CD4-positive, alpha-beta T cell treated with Interleukin-1 beta for 1 hour (primary cell): ENCODE measurements around the gene CNTN1.

ENCODE experiments used
- DNase-seq, 2 donors: peaks; one replicate each; pipeline ENCODE4 v3.0.0-alpha.2; 2020 to 2022

Gene CNTN1

GRCh38 chr12:40691913-40692764 is at the start of gene CNTN1:
TSS of gene CNTN1 (plus strand) at chr12:40692439.
- no peak for DNase-seq

GRCh38 chr12:40643506-40643905 is 48.7 kb upstream of the CNTN1 start:
- no peak for DNase-seq

DNA sequence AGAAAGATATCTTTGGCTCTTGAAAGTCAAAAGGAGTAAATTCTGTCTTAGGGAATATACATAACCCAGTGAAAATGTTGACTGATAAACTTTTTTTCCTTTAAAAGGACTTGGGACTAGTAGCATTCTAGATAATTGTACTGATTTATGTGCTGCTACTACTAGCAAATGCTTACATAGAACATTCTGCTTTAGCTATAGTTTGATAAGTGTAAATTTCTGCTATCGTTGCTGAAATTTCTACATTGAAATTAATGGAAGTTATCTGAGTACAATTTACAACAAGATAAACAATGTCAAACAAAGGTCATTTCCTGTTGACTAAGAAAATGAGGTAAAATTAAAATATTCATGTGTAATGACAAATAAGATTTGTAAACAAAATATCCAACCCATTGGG is 48.3 kb upstream of the CNTN1 start:
- no peak for DNase-seq

DNA sequence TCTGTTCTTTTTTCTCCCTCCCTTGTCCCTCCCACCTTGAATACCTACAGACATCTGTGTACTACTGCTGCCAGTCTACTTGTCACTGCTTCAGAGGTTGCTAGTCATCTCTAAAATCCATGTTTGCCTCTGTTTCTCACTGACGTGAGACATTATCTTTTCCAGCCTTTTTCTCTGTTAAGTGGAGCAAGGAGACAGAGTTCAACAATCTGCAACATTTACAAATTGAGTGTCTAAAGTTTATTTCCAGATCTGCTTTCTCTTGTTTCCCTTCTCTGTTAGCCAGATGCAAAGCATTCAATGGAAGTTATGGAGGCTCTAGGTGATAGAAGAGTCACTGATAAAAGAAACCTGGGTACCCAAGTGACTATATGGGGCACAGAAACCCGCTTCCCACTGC is 47.5 kb upstream of the CNTN1 start:
- no peak for DNase-seq

- DNase-seq: no peak
These were observed 46.9 kb upstream of the CNTN1 start for GRCh38 chr12:40645361-40645760.

GRCh38 chr12:40646456-40646855 is 45.8 kb upstream of the CNTN1 start:
- DNase-seq: no peak

- no peak for DNase-seq
These were observed 45.3 kb upstream of the CNTN1 start for GRCh38 chr12:40646911-40647310.

DNA sequence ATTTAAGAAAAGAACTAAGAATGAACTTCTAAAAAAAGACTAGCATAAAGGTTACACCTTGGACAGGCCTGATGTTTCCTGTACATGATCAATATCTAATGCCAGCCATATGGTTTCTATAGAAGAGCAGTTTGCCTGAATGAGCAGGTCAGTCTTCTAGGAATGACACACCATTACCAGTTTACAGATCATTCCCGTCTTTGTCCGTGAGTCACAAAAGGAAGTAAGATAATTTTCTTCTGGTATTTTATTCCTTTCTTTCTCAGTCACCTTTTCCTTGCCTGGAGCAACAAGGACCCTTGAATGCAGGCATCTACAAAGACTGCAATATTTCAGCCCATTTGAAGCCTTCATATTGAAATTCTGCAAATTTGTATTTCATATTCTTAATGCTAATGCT is 44.6 kb upstream of the CNTN1 start:
- DNase-seq: no peak

DNA sequence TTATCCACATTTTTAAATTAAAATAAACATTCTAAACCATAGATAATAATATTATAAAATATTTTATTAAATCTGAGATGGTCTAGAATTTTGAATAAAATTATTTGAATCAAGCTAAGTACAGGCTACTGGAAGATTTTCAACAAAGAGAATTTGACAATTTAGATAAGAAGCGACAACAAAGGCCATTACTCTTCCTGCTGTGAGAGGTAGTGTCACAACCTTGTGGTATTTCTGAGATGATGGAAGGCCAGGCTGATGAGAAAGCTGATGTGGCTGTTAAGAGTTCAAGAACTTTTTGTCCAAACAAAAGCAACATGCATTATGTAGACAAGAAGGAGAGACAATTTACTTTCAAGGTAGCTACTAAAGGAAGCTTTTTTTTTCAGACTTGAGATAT is 43.7 kb upstream of the CNTN1 start:
- DNase-seq: no peak

GRCh38 chr12:40650038-40650704 is 42.1 kb upstream of the CNTN1 start:
- no peak for DNase-seq

DNA sequence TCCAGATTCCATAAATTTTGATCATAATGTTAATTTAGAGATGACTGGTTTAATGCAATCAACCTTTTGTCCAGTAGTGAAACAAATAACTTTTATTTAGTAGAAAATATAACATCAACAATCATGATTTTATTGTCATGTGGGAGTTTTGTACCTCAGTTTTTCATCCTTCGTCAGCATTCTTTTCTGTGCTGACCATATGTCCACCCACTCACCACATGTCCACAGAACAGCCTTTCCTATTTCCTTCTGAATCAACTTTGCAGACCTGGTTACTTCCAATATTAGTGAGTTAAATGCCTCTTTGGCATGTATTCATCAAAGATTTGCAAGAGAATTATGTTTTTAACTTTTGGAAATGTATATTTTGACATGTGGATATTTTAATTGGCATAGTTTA is 36.8 kb upstream of the CNTN1 start:
- no peak for DNase-seq

DNA sequence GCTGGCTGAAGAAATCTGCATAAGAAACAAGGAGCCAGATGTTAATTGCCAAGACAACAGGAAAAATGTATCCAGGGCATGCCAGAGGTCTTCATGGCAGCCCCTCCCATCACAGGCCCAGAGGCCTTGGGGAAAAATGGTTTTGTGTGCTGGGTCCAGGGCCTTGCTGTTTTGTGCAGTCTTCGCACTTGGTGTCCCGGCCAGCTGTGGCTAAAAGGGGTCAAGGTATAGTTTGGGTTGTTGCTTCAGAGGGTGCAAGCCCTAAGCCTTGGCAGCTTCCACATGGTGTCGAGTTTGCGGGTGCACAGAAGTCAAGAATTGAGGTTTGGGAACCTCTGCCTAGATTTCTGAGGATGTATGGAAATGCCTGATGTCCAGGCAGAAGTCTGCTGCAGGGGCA is 29.9 kb upstream of the CNTN1 start:
- DNase-seq: no peak

DNA sequence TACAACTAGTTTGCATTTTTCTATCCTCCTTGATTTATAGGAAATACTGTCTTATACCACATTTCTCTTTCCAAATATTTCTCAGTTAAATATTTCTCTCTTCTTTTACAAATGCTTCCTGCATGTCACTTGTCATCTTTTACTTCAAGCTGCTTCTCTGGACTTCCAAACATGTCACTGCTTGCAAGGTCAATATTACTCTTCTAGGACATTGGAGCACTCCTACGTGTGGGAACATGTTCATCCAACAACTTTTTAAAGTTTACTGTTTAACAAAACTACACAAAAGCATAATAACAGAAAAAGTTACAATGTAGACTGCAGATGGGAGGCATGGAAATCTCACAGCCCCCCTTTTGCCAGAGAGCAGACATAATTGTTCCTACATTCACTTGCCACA is 28.5 kb upstream of the CNTN1 start:
- no peak for DNase-seq

DNA sequence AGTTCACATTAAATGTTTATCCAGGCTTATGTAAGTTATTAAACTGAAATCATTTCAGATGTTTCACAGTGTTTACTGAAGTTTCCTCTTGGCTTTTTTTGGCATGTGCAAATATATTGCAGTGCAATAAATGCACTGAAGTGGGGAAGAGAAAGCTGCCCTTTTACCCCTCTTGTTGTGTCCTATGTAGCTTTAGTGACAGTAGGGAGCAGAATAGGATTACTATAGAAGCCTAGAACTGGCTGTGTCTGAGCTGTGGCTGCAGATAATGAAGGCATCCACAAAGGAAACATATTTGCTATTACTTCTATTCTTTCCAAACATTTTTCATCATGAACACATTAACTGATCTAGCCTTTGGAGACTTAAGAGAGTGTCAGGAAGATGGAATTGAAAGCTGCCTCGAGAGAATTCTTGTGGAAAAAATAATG is 24.1 kb upstream of the CNTN1 start:
- DNase-seq: no peak

DNA sequence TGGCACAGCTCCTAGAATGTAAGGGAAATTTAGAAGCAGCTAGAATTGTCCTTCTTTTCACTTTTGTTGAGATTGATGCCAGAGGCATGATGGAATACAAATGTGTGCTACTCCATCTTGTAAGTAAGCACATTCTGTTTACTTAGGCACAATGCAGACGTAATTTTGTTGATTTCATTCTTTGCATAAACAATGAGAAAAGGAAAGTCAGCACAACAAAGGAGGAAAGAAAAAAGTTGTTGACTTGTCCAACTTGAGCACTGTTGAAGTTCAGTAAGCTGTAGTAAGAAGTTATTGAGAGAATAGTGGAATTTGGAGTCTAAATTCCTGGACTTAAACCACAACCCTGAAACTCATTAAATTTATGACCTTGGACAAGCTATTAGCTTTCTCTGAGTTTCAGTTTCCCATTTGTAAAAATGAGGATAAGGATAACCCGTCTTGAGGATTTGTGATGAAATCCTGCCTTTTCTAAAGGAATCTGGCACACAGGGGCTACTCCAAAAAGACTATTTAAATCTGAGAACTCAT is 19.4 kb upstream of the CNTN1 start:
- no peak for DNase-seq

- no peak for DNase-seq
These were observed 11.1 kb upstream of the CNTN1 start for GRCh38 chr12:40681148-40681547.

- DNase-seq: no peak
These were observed 7.3 kb upstream of the CNTN1 start for GRCh38 chr12:40684986-40685385.

DNA sequence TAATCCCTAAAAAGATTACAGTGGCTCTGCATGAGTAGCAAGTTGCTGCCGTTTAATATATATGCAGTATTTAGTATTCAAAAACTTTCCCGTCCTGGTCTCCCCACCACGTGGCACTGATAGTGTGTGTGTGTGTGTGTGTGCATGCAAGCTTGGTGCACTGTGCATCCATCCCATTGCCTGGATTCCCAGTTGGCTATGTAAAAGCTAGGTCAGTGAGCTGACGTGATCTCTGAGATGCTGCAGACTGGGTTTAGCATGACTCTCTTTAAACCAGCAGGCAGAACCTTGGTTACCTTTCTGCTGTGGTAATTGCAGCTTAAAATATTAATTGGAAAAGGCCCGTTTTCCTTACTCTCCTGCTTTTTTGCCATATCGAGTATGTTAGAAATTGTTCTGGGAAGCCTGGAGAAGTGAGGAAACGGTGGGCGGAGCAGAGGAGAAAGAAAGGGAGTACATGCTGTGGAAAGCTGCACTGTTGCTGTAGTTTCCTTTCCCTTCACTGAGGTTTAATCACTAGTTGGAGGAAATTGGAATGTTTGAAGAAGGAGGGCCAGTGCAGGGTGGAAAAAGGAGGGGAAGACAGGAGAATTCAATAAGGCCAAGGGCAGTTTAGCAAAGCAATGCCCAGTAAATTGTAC is 4.0 kb upstream of the CNTN1 start:
- no peak for DNase-seq

DNA sequence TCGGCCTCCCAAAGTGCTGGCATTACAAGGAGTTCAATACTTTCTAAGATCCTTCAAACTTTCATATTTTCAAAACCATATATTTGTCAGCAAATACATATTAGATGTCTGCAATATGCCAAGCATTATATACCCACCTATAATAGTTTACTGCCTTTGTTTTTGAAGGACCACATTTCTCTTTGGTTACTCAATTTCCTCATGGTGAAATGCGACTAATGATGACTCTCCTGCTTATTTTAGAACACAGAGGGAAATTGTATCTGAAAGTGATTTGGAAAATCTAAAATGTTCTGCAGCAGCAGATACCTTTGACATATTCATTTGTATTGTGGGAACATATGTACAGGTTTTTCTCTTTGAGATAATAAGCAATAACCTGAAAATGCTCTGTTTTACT is 2.7 kb upstream of the CNTN1 start:
- DNase-seq: no peak

GRCh38 chr12:40692765-40693206 is 547 bp downstream of the CNTN1 start:
- DNase-seq: no peak

GRCh38 chr12:40693207-40693821 is 1.1 kb downstream of the CNTN1 start:
- no peak for DNase-seq

DNA sequence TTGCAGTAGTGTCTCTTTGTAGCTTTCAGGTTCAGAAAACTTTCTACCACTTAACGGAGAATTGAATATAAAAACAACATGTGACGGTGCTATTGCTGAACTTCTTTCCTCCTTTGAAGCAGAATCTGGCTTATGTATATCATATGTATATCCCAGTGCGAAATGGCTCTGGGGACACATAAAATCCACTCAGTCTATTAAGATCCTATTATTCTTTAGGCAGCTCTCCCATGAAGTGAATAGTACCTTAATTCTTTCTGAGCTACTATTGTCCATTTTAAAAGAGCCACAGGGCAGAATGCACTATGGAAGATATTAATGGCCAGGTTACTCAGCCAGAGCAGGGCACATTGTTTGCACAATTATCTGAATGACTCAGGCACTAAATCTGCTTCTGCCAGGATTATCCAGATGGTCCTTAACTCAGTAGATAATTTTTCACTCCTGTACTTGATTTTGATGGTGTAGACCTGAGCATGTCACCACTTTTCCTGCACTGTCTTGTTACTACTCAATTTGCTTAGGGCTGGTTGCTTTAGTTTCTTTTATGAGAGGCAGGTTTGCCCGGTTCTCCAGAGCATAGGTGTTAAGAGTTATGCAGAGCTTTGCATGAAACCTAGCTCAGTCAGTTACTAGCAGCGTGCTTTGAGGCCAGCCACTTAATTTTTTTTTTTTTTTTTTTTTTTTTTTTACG is 5.5 kb downstream of the CNTN1 start:
- no peak for DNase-seq

- DNase-seq: no peak
These were observed 9.5 kb downstream of the CNTN1 start for GRCh38 chr12:40701756-40702155.
